NCI-H748 treated with DMSO at 0.1 percent for 48 hours (cell line): ENCODE results near the gene STAM2.
A peak's percentile ranks its signal among the peaks of the same experiment; 100 is the strongest.
"Not testable (repeated sequence)": the region's sequence is repeated elsewhere in the genome, so short reads cannot be mapped to it uniquely, and the experiment has no call there.

Experiments
- DNase-seq: peaks from one replicate; lab custom pipeline; 2025; lab: John Stamatoyannopoulos, UW

The STAM2 gene

GRCh38 chr2:152175368-152176112, at the start of gene STAM2:
Gene STAM2, minus strand, starts transcription at chr2:152175763. Its CDS starts 121 bp downstream, at chr2:152175642.
- peak; percentile 84 for DNase-seq

- no peak for DNase-seq
Measured at GRCh38 chr2:152223977-152224376, 48.4 kb upstream of the STAM2 start.

GRCh38 chr2:152222975-152223637, 47.5 kb upstream of the STAM2 start:
- DNase-seq, result peak; percentile 50

GRCh38 chr2:152221839-152222238, 46.3 kb upstream of the STAM2 start:
- no peak for DNase-seq

- DNase-seq, result no peak
Measured at GRCh38 chr2:152219077-152219828, 43.7 kb upstream of the STAM2 start.

- DNase-seq, result no peak
Measured at GRCh38 chr2:152201466-152201830, 25.9 kb upstream of the STAM2 start.

GRCh38 chr2:152200565-152201465, 25.3 kb upstream of the STAM2 start:
- DNase-seq, result no peak

GRCh38 chr2:152200101-152200500, 24.5 kb upstream of the STAM2 start:
- no peak for DNase-seq

- no peak for DNase-seq
Measured at GRCh38 chr2:152198499-152198898, 22.9 kb upstream of the STAM2 start.

GRCh38 chr2:152197508-152198284, 22.1 kb upstream of the STAM2 start:
- not testable (repeated sequence) for DNase-seq

- peak; percentile 51 for DNase-seq
Measured at GRCh38 chr2:152189622-152190495, 14.3 kb upstream of the STAM2 start.

GRCh38 chr2:152186808-152187207, 11.2 kb upstream of the STAM2 start:
- not testable (repeated sequence) for DNase-seq

- DNase-seq, result no peak
Measured at GRCh38 chr2:152186262-152186661, 10.7 kb upstream of the STAM2 start.

- no peak for DNase-seq
Measured at GRCh38 chr2:152183401-152184073, 8.0 kb upstream of the STAM2 start.

- not testable (repeated sequence) for DNase-seq
Measured at GRCh38 chr2:152177667-152178066, 2.1 kb upstream of the STAM2 start.

- DNase-seq, result no peak
Measured at GRCh38 chr2:152176113-152176714, 651 bp upstream of the STAM2 start.

- DNase-seq, result peak; percentile 36
Measured at GRCh38 chr2:152175012-152175367, 573 bp downstream of the STAM2 start.

GRCh38 chr2:152174574-152174973, 989 bp downstream of the STAM2 start:
- no peak for DNase-seq

GRCh38 chr2:152173831-152174230, 1.7 kb downstream of the STAM2 start:
- DNase-seq, result no peak
